PFSK-1 (cell line): ENCODE measurements around the gene AATK.

Experiments
- FOXP2 ChIP-seq: optimal IDR thresholded peaks from 2 replicates; pipeline ENCODE3; 2011; ENCODE audit warnings: borderline replicate concordance, control low read depth, inconsistent platforms; ENCODE audit not compliant: insufficient read depth; ENCODE audit errors: extremely low read length, extremely low read depth
- POLR2AphosphoS5 ChIP-seq: IDR thresholded peaks from 2 replicates; pipeline ENCODE4 v1.6.1; 2012; ENCODE audit warnings: low read depth, mild to moderate bottlenecking, control low read depth, low read length, moderate library complexity
- REST ChIP-seq, 2 experiments: IDR thresholded peaks; 2 replicates each; pipeline versions ENCODE4 v1.6.1 to v1.8.0; 2011 to 2012; ENCODE audit warnings: low read depth in 2 of 2, low read length in 2 of 2, control low read depth in 1 of 2, inconsistent platforms in 1 of 2, mild to moderate bottlenecking in 1 of 2, moderate library complexity in 1 of 2; ENCODE audit not compliant: insufficient read depth in 1 of 2
- SIN3A ChIP-seq: IDR thresholded peaks from 2 replicates; pipeline ENCODE4 v1.6.1; 2012; ENCODE audit warnings: mild to moderate bottlenecking, low read length, moderate library complexity, borderline replicate concordance; ENCODE audit not compliant: insufficient read depth
- TAF1 ChIP-seq: IDR thresholded peaks from 2 replicates; pipeline ENCODE4 v1.6.1; 2012; ENCODE audit warnings: low read length, control low read depth, borderline replicate concordance; ENCODE audit not compliant: insufficient read depth

AATK gene

GRCh38 chr17:81206657-81207056 lies 40.6 kb upstream of the AATK start:
- TF ChIP-seq TAF1: no peak

- no peak for TF ChIP-seq POLR2AphosphoS5
- no peak for TF ChIP-seq TAF1
- no peak for TF ChIP-seq SIN3A
- no peak for TF ChIP-seq FOXP2
- TF ChIP-seq REST (IDR thresholded peaks at IDR 0.05; ENCODE audit: insufficient read depth in 1 of 2, low read depth in 2 of 2, low read length in 2 of 2): no peak
Observed at GRCh38 chr17:81206166-81206565, 40.1 kb upstream of the AATK start.

GRCh38 chr17:81204578-81204977 lies 38.6 kb upstream of the AATK start:
- TF ChIP-seq REST (IDR thresholded peaks at IDR 0.05; ENCODE audit: insufficient read depth in 1 of 2, low read depth in 2 of 2, low read length in 2 of 2) (no peak), FOXP2 (no peak), SIN3A (no peak), TAF1 (no peak), POLR2AphosphoS5 (no peak)

- TF ChIP-seq REST (IDR thresholded peaks at IDR 0.05; ENCODE audit: insufficient read depth in 1 of 2, low read depth in 2 of 2, low read length in 2 of 2) (no peak), FOXP2 (no peak), SIN3A (no peak), TAF1 (no peak), POLR2AphosphoS5 (no peak)
Observed at GRCh38 chr17:81203136-81203535, 37.1 kb upstream of the AATK start.

- TF ChIP-seq SIN3A (no peak), FOXP2 (no peak), REST (IDR thresholded peaks at IDR 0.05; ENCODE audit: insufficient read depth in 1 of 2, low read depth in 2 of 2, low read length in 2 of 2) (no peak), TAF1 (no peak), POLR2AphosphoS5 (no peak)
Observed at GRCh38 chr17:81202318-81202717, 36.3 kb upstream of the AATK start.
